Measurements from ENCODE around the gene GARNL3.

DNA sequence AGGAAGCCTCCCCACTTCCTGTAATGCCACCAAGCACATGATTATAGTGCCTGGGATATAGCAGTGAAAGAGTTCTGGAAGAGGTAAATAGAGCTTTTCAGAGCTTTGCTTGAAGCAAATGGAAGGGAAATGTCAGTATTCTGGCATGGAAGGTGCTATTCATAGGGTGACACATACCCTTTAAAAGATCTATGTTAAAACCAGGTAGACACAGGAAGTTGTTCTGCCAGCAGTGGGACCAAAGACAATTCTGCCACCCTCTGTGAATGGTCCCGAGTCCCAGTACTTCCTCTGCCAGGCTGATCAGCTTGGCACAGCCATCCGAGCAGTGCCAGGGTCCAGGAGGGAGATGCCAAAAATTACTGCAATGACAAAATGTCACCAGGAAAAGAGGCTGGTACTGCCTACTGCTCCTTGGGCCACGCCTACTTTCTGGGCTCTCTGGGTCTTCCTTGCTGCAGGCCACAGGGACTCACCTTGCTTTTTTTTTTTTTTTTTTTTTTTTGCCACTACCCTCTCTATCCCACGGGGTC lies 26.7 kb downstream of the GARNL3 start:
- TF ChIP-seq CTCF (conservative IDR thresholded peaks at IDR 0.05; ENCODE audit: low read depth, low read length) (no peak), EZH2 (IDR thresholded peaks at IDR 0.05; ENCODE audit: low read length, unreplicated experiment) (no peak)

All from PC-3 (cell line).